ENCODE results near the gene ABCA9.
"Not testable (repeated sequence)": the region's sequence is repeated elsewhere in the genome, so short reads cannot be mapped to it uniquely, and the experiment has no call there.

The ABCA9 gene

DNA sequence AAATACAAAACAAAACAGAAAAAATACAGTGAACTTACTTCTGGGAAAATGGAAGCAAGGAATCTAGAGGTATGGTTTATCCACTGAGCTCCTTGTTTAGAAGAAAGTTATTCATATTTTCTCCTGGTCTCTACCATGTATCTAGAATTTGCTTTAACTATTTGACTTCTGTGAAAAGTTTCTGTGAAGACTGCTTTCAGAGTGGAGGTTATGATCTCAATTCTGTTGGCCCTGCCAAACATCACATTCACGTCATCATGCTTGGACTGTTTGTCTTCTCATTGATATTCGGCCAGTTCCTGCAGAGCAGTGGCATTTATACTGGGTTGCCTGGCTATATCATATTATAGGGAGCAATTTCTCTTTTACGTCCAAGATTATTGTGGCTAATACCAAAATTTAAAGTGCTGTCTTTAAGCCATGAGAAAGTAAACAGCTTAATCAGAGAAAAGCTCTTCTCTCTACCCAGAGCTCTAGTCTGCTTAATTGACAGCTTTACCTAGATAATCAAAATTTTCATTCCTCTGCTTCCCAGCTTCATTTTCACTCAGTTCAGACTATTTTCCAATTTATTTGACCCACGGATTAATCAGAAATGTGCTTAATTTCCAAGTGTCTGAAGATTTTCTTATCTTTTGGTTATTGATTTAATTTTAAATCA is 105.4 kb downstream of the ABCA9 start, which contains the start of gene ABCA8:
TSS of gene ABCA8 (minus strand) at position 212 of the 661 bp plus-strand sequence. CDS start 13,358 bp downstream, outside the sequence.
- no peak within 1 kb of the TSS for H3K27ac ChIP-seq
- H3K9me3 ChIP-seq (ENCODE audit: severe bottlenecking) = peaks cover 5% of the 10 kb centered on the region
- TF ChIP-seq, protein P1, sequence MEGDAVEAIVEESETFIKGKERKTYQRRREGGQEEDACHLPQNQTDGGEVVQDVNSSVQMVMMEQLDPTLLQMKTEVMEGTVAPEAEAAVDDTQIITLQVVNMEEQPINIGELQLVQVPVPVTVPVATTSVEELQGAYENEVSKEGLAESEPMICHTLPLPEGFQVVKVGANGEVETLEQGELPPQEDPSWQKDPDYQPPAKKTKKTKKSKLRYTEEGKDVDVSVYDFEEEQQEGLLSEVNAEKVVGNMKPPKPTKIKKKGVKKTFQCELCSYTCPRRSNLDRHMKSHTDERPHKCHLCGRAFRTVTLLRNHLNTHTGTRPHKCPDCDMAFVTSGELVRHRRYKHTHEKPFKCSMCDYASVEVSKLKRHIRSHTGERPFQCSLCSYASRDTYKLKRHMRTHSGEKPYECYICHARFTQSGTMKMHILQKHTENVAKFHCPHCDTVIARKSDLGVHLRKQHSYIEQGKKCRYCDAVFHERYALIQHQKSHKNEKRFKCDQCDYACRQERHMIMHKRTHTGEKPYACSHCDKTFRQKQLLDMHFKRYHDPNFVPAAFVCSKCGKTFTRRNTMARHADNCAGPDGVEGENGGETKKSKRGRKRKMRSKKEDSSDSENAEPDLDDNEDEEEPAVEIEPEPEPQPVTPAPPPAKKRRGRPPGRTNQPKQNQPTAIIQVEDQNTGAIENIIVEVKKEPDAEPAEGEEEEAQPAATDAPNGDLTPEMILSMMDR (IDR thresholded peaks at IDR 0.05; ENCODE audit: low read depth, low read length) = no peak
- H3K36me3 ChIP-seq = no peaks in the 10 kb centered on the region
- no peak within 1 kb of the TSS for H3K4me3 ChIP-seq (ENCODE audit: low read depth, low read length)
- no peak for DNase-seq
- H3K27me3 ChIP-seq (ENCODE audit: insufficient read depth, low read depth, severe bottlenecking) = no peaks in the 10 kb centered on the region

GRCh38 chr17:68954146-68954896 is 106.4 kb downstream of the ABCA9 start:
- DNase-seq = no peak
- TF ChIP-seq, protein P1 (IDR thresholded peaks at IDR 0.05; ENCODE audit: low read depth, low read length) = no peak
- H3K9me3 ChIP-seq (ENCODE audit: severe bottlenecking) = peaks cover 4% of the 10 kb centered on the region
- H3K4me3 ChIP-seq (ENCODE audit: low read depth, low read length) = no peak overlapping the region
- H3K36me3 ChIP-seq = no peaks in the 10 kb centered on the region
- no peak overlapping the region for H3K27ac ChIP-seq
- H3K27me3 ChIP-seq (ENCODE audit: insufficient read depth, low read depth, severe bottlenecking) = no peaks in the 10 kb centered on the region

DNA sequence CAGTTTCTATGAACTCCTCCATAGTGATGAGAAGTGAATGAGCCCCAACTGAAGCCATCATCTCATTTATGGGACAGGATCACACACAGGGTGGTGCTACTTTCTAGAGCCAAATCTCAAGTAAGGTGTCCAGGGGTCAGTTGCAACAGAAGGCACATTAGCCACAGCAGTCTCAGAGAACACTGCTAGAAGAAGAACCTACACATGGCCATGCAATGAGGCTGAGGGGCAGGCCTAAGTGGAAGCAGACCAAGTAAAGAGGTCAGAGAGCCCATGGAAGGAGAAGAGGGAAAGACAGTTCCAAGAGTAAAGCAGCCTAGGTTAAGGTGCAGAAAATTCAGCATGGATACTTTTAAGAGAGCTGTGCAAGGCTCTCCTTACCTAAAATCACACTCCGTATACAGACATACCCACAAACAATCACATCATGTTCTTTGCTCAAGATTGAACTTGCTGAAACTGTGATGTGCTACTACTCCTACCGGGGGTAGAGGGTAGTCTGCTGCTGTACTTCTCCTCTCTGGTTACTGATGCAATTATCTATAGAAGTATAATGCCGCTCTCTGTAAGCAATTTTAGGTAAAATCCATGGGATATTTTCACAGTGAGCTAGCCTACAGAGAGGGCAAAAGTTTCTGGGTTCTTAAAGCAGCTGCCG is 107.3 kb downstream of the ABCA9 start:
- TF ChIP-seq, protein P1 (IDR thresholded peaks at IDR 0.05; ENCODE audit: low read depth, low read length) = no peak
- no peaks in the 10 kb centered on the region for H3K27me3 ChIP-seq (ENCODE audit: insufficient read depth, low read depth, severe bottlenecking)
- no peaks in the 10 kb centered on the region for H3K9me3 ChIP-seq (ENCODE audit: severe bottlenecking)
- no peak overlapping the region for H3K4me3 ChIP-seq (ENCODE audit: low read depth, low read length)
- no peaks in the 10 kb centered on the region for H3K36me3 ChIP-seq
- DNase-seq = no peak
- no peak overlapping the region for H3K27ac ChIP-seq

DNA sequence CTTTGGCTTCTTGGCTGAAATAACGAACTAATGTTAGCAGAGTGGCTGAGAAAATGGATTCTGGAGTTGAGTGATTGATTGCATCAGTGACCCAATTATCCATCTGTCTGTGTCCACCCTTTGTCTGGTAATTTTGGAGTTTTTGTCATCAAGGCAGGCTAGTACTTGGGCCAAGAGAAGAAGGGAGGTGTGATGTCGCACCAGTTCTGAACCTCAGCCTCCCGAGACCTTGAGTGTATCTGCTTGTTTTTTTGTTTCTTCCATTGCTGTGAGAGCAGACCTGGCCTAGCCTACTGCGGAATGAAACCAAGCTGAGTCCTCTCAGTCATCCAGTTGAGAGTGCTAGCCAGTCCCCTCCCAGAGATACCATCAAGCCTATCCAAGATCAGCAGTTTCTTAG is 110.0 kb downstream of the ABCA9 start:
- TF ChIP-seq, protein P1 (IDR thresholded peaks at IDR 0.05; ENCODE audit: low read depth, low read length) = no peak
- H3K27me3 ChIP-seq (ENCODE audit: insufficient read depth, low read depth, severe bottlenecking) = no peaks in the 10 kb centered on the region
- no peaks in the 10 kb centered on the region for H3K36me3 ChIP-seq
- no peak overlapping the region for H3K27ac ChIP-seq
- H3K9me3 ChIP-seq (ENCODE audit: severe bottlenecking) = no peaks in the 10 kb centered on the region
- H3K4me3 ChIP-seq (ENCODE audit: low read depth, low read length) = no peak overlapping the region
- DNase-seq = no peak

DNA sequence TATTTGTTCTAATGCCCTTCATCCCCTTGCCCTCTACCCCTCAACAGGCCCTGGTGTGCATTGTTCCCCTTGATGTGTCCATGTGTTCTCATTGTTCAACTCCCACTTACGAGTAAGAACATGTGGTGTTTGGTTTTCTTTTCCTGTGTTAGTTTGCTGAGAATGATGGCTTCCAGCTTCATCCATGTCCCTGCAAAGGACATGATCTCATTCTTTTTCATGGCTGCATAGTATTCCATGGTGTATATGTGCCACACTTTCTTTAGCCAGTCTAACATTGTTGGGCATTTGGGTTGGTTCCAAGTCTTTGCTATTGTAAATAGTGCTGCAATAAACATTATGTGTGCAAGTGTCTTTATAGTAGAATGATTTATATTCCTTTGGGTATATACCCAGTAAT is 112.9 kb downstream of the ABCA9 start:
- not testable (repeated sequence) for H3K27me3 ChIP-seq (ENCODE audit: insufficient read depth, low read depth, severe bottlenecking); H3K9me3 ChIP-seq (ENCODE audit: severe bottlenecking); H3K27ac ChIP-seq; H3K4me3 ChIP-seq (ENCODE audit: low read depth, low read length); DNase-seq; H3K36me3 ChIP-seq

DNA sequence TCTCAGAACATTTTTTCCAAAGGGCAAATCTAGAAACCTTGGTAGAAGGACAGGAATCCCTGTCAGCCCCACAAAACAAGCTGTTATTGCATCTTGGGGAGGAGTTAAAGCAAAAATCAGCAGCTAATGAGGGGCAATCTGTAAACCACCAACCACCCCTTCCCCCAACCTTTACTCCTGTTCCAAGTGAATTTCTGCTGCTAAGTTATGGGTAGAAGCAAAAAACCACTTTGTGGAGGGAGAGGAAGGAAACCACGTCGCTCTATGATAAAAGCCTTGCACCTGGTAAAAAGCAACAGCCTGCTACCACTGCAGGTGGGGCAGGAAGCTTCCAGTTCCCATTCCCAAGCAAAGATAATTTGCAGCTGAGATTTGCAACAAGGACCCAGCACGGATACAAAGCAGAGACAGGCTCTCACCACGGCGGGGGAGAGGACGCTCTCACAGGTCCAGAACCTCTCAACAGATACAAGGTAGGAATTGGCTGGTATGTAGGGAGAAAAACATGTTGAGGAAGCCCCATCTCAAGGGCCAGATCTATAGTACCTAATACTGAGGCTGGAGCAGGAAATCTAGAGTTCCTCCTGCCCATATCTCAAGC is 116.2 kb downstream of the ABCA9 start:
- no peak overlapping the region for H3K4me3 ChIP-seq (ENCODE audit: low read depth, low read length)
- H3K9me3 ChIP-seq (ENCODE audit: severe bottlenecking) = peaks cover 3% of the 10 kb centered on the region
- no peak overlapping the region for H3K27ac ChIP-seq
- no peak for DNase-seq
- no peaks in the 10 kb centered on the region for H3K27me3 ChIP-seq (ENCODE audit: insufficient read depth, low read depth, severe bottlenecking)
- no peaks in the 10 kb centered on the region for H3K36me3 ChIP-seq
- TF ChIP-seq, protein P1 (IDR thresholded peaks at IDR 0.05; ENCODE audit: low read depth, low read length) = no peak

DNA sequence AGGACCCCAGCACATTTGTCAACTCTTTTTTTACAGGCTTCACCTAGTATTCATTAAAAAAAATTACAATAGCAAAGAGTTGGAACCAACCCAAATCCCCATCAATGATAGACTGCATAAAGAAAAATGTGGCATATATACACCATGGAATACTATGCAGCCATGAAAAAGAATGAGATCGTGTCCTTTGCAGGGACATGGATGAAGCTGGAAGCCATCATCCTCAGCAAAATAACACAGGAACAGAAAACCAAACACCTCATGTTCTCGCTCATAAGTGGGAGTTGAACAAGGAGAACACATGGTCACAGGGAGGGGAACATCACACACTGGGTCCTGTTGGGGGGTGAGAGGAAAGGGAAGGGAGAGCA is 116.9 kb downstream of the ABCA9 start:
- H3K36me3 ChIP-seq; DNase-seq; H3K27me3 ChIP-seq (ENCODE audit: insufficient read depth, low read depth, severe bottlenecking); H3K27ac ChIP-seq; H3K4me3 ChIP-seq (ENCODE audit: low read depth, low read length); H3K9me3 ChIP-seq (ENCODE audit: severe bottlenecking): not testable (repeated sequence)
